Activated CD8-positive, alpha-beta T cell treated with anti-CD3 and anti-CD28 coated beads for 36 hours (primary cell): ENCODE data around the gene CTNNB1. TPM values are rescaled to one million over a fixed set of nuclear protein-coding genes. Genes with fewer than 3 reads are reported as not detected.

Experiments
- ATAC-seq: fragments of 200-7000 bp; cut with Tn5 transposase; one replicate; pipeline ENCODE4 v1.10.0; 2021; ENCODE audit warnings: mild to moderate bottlenecking, moderate library complexity
- CTCF ChIA-PET: fragments of 350-600 bp; sonication (Branson Sonifier 250); formaldehyde crosslinking; loops from one replicate; lab custom pipeline; 2021; ENCODE audit warnings: antibody characterized with exemption; lab: Charles Lee
- POLR2A ChIA-PET: fragments of 350-600 bp; sonication (Branson Sonifier 250); formaldehyde crosslinking; loops from one replicate; lab custom pipeline; 2021; ENCODE audit warnings: antibody characterized with exemption; lab: Charles Lee
- DNase-seq: peaks from one replicate; pipeline ENCODE4 v3.0.0-alpha.2; 2020
- H3K27ac Mint-ChIP-seq: one replicate; pipeline ENCODE4 v1.8.0; 2021; ENCODE audit warnings: mild to moderate bottlenecking, mixed read lengths
- H3K27me3 Mint-ChIP-seq: one replicate; pipeline ENCODE4 v1.8.0; 2021; ENCODE audit warnings: mixed read lengths
- H3K36me3 Mint-ChIP-seq: one replicate; pipeline ENCODE4 v1.8.0; 2021; ENCODE audit warnings: low read depth, mixed read lengths
- H3K4me1 Mint-ChIP-seq: one replicate; pipeline ENCODE4 v1.8.0; 2021; ENCODE audit warnings: low read depth, mixed read lengths
- H3K4me3 Mint-ChIP-seq: one replicate; pipeline ENCODE4 v1.8.0; 2021; ENCODE audit warnings: mild to moderate bottlenecking, moderate library complexity, mixed read lengths
- H3K9me3 Mint-ChIP-seq: one replicate; pipeline ENCODE4 v1.8.0; 2021; ENCODE audit warnings: mixed read lengths
- intact Hi-C: fragments of 100-400 bp; cut with micrococcal nuclease; formaldehyde crosslinking; loops from one replicate; pipeline ENCODE4 v1.10.0; 2022
- total RNA-seq, 2 experiments: library from RNA; stranded (reverse); gene quantifications; one replicate each; pipeline ENCODE4 v1.2.3, GENCODE V29; 2021
- TF ChIP-seq, protein P1 (sequence below): fragments of 200-600 bp; IDR thresholded peaks from one replicate; pipeline ENCODE4 v1.8.0; 2022; ENCODE audit warnings: antibody characterized with exemption, mild to moderate bottlenecking

Gene CTNNB1
- total RNA-seq, 2 experiments from 2014 or later: 99.9 to 104 TPM

DNA sequence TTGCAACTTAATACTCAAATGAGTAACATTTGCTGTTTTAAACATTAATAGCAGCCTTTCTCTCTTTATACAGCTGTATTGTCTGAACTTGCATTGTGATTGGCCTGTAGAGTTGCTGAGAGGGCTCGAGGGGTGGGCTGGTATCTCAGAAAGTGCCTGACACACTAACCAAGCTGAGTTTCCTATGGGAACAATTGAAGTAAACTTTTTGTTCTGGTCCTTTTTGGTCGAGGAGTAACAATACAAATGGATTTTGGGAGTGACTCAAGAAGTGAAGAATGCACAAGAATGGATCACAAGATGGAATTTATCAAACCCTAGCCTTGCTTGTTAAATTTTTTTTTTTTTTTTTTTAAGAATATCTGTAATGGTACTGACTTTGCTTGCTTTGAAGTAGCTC lies 40.3 kb downstream of the CTNNB1 start:
- TF ChIP-seq, protein P1, sequence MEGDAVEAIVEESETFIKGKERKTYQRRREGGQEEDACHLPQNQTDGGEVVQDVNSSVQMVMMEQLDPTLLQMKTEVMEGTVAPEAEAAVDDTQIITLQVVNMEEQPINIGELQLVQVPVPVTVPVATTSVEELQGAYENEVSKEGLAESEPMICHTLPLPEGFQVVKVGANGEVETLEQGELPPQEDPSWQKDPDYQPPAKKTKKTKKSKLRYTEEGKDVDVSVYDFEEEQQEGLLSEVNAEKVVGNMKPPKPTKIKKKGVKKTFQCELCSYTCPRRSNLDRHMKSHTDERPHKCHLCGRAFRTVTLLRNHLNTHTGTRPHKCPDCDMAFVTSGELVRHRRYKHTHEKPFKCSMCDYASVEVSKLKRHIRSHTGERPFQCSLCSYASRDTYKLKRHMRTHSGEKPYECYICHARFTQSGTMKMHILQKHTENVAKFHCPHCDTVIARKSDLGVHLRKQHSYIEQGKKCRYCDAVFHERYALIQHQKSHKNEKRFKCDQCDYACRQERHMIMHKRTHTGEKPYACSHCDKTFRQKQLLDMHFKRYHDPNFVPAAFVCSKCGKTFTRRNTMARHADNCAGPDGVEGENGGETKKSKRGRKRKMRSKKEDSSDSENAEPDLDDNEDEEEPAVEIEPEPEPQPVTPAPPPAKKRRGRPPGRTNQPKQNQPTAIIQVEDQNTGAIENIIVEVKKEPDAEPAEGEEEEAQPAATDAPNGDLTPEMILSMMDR: no peak
- DNase-seq (no peak), ATAC-seq (no peak)
- H3K27me3 Mint-ChIP-seq: no peaks in the 10 kb centered on the region
- H3K36me3 Mint-ChIP-seq: peaks cover 55% of the 10 kb centered on the region
- no peaks in the 10 kb centered on the region for H3K4me1 Mint-ChIP-seq
- intact Hi-C loops: no loop called here
- H3K4me3 Mint-ChIP-seq: no peak overlapping the region
- ChIA-PET POLR2A (interaction anchor here (0.7 kb wide), 1 partner anchor 14 kb away, joined by 3 read pairs; no protein-coding TSS in a partner anchor), CTCF (no interaction called here)
- H3K9me3 Mint-ChIP-seq: no peaks in the 10 kb centered on the region
- peak overlapping the region; percentile 10 for H3K27ac Mint-ChIP-seq

DNA sequence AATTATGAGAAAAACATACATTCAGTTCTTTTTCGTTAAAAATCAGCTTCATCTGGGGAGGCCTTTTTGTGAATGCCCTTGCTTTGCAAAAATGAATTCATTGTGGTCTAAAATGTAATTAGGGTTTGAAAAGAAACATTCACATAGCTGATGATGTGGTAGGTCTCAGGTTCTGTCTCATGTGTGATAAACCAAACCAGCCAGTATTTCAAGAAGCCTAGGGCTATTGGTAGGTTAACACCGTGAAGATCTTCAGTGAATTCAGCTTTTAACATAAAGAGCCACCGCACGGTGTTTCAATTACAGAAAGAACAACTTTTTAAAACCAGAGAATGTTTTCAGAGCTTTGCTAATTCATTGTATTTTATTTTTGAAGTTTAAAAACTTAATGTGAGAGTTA lies 41.9 kb downstream of the CTNNB1 start:
- ChIA-PET POLR2A (interaction anchor here (0.8 to 4.6 kb wide), 2 partner anchors 8 to 42 kb away, joined by 3 to 14 read pairs; partner anchors contain the start of gene CTNNB1), CTCF (interaction anchor here (1.0 kb wide), 1 partner anchor 33 kb away, joined by 4 read pairs; no protein-coding TSS in a partner anchor)
- Mint-ChIP-seq H3K27me3 (no peaks in the 10 kb centered on the region), H3K36me3 (peaks cover 42% of the 10 kb centered on the region), H3K27ac (no peak overlapping the region), H3K4me1 (no peaks in the 10 kb centered on the region), H3K4me3 (no peak overlapping the region), H3K9me3 (no peaks in the 10 kb centered on the region)
- TF ChIP-seq, protein P1: no peak
- intact Hi-C loops: no loop called here
- DNase-seq: no peak
- ATAC-seq: no peak

DNA sequence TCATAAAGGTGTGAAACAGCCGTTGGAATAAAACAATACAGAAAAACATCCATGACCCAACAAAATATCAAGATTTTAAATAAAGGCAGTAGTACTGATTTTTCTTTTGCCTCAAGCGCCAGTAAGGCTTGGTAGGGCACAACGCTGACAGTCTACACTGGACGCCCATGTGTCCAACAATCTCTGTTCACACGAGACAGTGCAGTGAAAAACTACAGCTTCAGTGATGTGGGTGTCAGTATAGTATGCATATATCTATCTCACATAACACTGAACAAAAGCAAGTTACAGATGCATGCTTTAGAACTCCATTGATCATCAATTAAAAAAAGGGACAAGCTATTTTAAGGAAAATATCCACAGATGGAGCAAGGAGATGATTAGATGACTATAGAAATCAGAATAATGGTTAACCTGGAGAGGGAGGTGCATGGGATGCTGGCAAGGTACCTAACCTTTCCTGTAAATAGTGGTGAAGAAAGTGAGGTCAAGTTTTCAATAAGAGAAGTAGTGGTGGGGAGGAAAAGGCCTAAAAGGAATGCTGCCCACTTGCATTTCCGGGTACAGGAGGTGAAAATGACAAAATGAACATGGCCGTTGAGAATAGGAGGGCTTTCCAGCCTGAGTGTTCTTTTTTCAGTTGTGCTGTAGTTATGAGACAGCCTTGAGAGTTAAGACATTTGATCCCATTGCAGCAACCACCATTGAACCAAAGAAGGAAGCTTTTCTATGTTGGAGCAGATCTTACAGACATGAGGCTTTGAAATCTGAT lies 42.7 kb downstream of the CTNNB1 start:
- intact Hi-C loops: no loop called here

DNA sequence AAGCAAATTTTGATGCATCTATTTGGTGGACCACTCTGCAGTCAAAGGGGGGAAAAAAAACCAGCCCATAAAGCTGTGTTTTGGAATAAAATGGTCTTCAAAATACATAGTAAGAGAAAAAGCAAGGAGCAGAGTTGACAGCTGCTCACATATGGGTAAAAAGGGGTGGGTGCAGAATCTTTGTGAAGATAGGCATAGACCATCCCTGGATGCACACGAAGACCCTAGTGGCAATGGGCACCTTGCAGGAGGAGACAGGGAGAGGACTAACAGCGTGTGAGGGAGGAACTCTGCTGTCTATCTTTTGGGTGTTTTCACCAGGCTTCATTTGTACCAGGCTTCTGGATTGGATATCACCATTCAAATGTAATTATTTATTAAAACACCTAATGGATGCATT lies 43.9 kb downstream of the CTNNB1 start:
- DNase-seq: no peak
- no peaks in the 10 kb centered on the region for H3K27me3 Mint-ChIP-seq
- H3K4me1 Mint-ChIP-seq: no peaks in the 10 kb centered on the region
- intact Hi-C loops: no loop called here
- no peaks in the 10 kb centered on the region for H3K9me3 Mint-ChIP-seq
- H3K4me3 Mint-ChIP-seq: no peak overlapping the region
- peaks cover 28% of the 10 kb centered on the region for H3K36me3 Mint-ChIP-seq
- POLR2A ChIA-PET: interaction anchor here (4.6 kb wide), 1 partner anchor 44 kb away, joined by 14 read pairs; the partner anchor contains the start of gene CTNNB1
- CTCF ChIA-PET: interaction anchor here (1.1 kb wide), 1 partner anchor 18 kb away, joined by 3 read pairs; no protein-coding TSS in a partner anchor
- TF ChIP-seq, protein P1: no peak
- no peak for ATAC-seq
- no peak overlapping the region for H3K27ac Mint-ChIP-seq

More for the DNA sequence above, 42.7 kb downstream of the CTNNB1 start:
- Mint-ChIP-seq H3K4me1 (no peaks in the 10 kb centered on the region), H3K4me3 (no peak overlapping the region), H3K27me3 (no peaks in the 10 kb centered on the region), H3K27ac (peak overlapping the region; percentile 17), H3K9me3 (no peaks in the 10 kb centered on the region), H3K36me3 (peaks cover 35% of the 10 kb centered on the region)
- POLR2A ChIA-PET: interaction anchor here (0.8 to 4.6 kb wide), 2 partner anchors 9 to 43 kb away, joined by 3 to 14 read pairs; partner anchors contain the start of gene CTNNB1
- CTCF ChIA-PET: no interaction called here
- ATAC-seq: no peak
- no peak for DNase-seq
- TF ChIP-seq, protein P1: no peak
